Fibroblast of peridontal ligament (primary cell): ENCODE data around the gene TRPC3.

ENCODE experiments used
- DNase-seq: peaks from one replicate; pipeline ENCODE4 v3.0.0-alpha.2; 2010; ENCODE audit errors: extremely low read depth

TRPC3 gene

GRCh38 chr4:121951521-121952110 lies at the start of gene TRPC3:
Gene TRPC3 (minus strand): TSS chr4:121952060. CDS start chr4:121951680, 380 bp downstream.
- DNase-seq: peak; percentile 8

- peak; percentile 68 for DNase-seq
Measured at GRCh38 chr4:122000849-122001248, 49.0 kb upstream of the TRPC3 start.

- DNase-seq: peak; percentile 29
Measured at GRCh38 chr4:121998024-121998423, 46.2 kb upstream of the TRPC3 start.

- DNase-seq: no peak
Measured at GRCh38 chr4:121995790-121996537, 44.1 kb upstream of the TRPC3 start.

GRCh38 chr4:121991968-121992367 lies 40.1 kb upstream of the TRPC3 start:
- DNase-seq: no peak

GRCh38 chr4:121990489-121990888 lies 38.6 kb upstream of the TRPC3 start:
- no peak for DNase-seq

- peak; percentile 80 for DNase-seq
Measured at GRCh38 chr4:121989715-121990114, 37.9 kb upstream of the TRPC3 start.

- no peak for DNase-seq
Measured at GRCh38 chr4:121988950-121989349, 37.1 kb upstream of the TRPC3 start.

- DNase-seq: peak; percentile 52
Measured at GRCh38 chr4:121980643-121981042, 28.8 kb upstream of the TRPC3 start.

- DNase-seq: no peak
Measured at GRCh38 chr4:121978172-121978516, 26.3 kb upstream of the TRPC3 start.

GRCh38 chr4:121977251-121978171 lies 25.7 kb upstream of the TRPC3 start:
- DNase-seq: peak; percentile 48

GRCh38 chr4:121975784-121976183 lies 23.9 kb upstream of the TRPC3 start:
- no peak for DNase-seq

- DNase-seq: no peak
Measured at GRCh38 chr4:121973816-121974215, 22.0 kb upstream of the TRPC3 start.

GRCh38 chr4:121968859-121969258 lies 17.0 kb upstream of the TRPC3 start:
- DNase-seq: no peak

- no peak for DNase-seq
Measured at GRCh38 chr4:121964958-121965357, 13.1 kb upstream of the TRPC3 start.

GRCh38 chr4:121960818-121961217 lies 9.0 kb upstream of the TRPC3 start:
- no peak for DNase-seq

GRCh38 chr4:121958777-121959176 lies 6.9 kb upstream of the TRPC3 start:
- DNase-seq: no peak

- no peak for DNase-seq
Measured at GRCh38 chr4:121957266-121957665, 5.4 kb upstream of the TRPC3 start.

- no peak for DNase-seq
Measured at GRCh38 chr4:121953860-121954259, 2.0 kb upstream of the TRPC3 start.

GRCh38 chr4:121952290-121952689 lies 430 bp upstream of the TRPC3 start:
- DNase-seq: no peak

GRCh38 chr4:121950680-121951520 lies 960 bp downstream of the TRPC3 start:
- peak; percentile 10 for DNase-seq
